ENCODE data around the gene SERPINB6.
"Not testable (repeated sequence)": the region's sequence is repeated elsewhere in the genome, so short reads cannot be mapped to it uniquely, and the experiment has no call there.

SERPINB6 gene

GRCh38 chr6:2935566-2936291 is 35.6 kb downstream of the SERPINB6 start:
- Histone ChIP-seq H3K4me2 (ENCODE audit: low read length) (no peak overlapping the region), H3K4me3 (ENCODE audit: low read depth, low read length, poor library complexity, severe bottlenecking) (no peak overlapping the region), H3K79me2 (ENCODE audit: insufficient read depth, low read length) (no peaks in the 10 kb centered on the region), H3K36me3 (ENCODE audit: insufficient read depth, low read length) (no peaks in the 10 kb centered on the region; the same call in 1 of the 2 replicates), H3K4me1 (ENCODE audit: insufficient read depth, low read length, severe bottlenecking) (peaks cover 24% of the 10 kb centered on the region), H4K20me1 (ENCODE audit: insufficient read depth, low read length) (no peaks in the 10 kb centered on the region), H3K27ac (ENCODE audit: low read depth, low read length, poor library complexity, severe bottlenecking) (no peak overlapping the region), H3K9me3 (ENCODE audit: low read length) (no peaks in the 10 kb centered on the region), H2AFZ (ENCODE audit: low read length) (no peak overlapping the region), H3K27me3 (ENCODE audit: insufficient read depth, low read length) (no peaks in the 10 kb centered on the region), H3K9me2 (ENCODE audit: low read depth, low read length) (no peaks in the 10 kb centered on the region), H3K9ac (ENCODE audit: low read length) (no peak overlapping the region), H3F3A (ENCODE audit: insufficient read depth, low read length) (no peaks in the 10 kb centered on the region)
- no peak for TF ChIP-seq CTCF (IDR thresholded peaks at IDR 0.05; ENCODE audit: low read length)
- TF ChIP-seq EZH2 (IDR thresholded peaks at IDR 0.05; ENCODE audit: borderline replicate concordance, low read length): no peak

GRCh38 chr6:2934057-2934456 is 37.3 kb downstream of the SERPINB6 start:
- no peak overlapping the region for H2AFZ ChIP-seq (ENCODE audit: low read length)
- H3K36me3 ChIP-seq (ENCODE audit: insufficient read depth, low read length): no peaks in the 10 kb centered on the region; the same call in 1 of the 2 replicates

GRCh38 chr6:2932911-2933310 is 38.5 kb downstream of the SERPINB6 start:
- H3F3A ChIP-seq (ENCODE audit: insufficient read depth, low read length): not testable (repeated sequence)

More at GRCh38 chr6:2934057-2934456, 37.3 kb downstream of the SERPINB6 start:
- Histone ChIP-seq H3K79me2 (ENCODE audit: insufficient read depth, low read length) (no peaks in the 10 kb centered on the region), H3K27me3 (ENCODE audit: insufficient read depth, low read length) (no peaks in the 10 kb centered on the region), H3F3A (ENCODE audit: insufficient read depth, low read length) (no peaks in the 10 kb centered on the region), H3K9me2 (ENCODE audit: low read depth, low read length) (no peaks in the 10 kb centered on the region), H3K4me3 (ENCODE audit: low read depth, low read length, poor library complexity, severe bottlenecking) (no peak overlapping the region), H3K4me2 (ENCODE audit: low read length) (no peak overlapping the region), H3K9me3 (ENCODE audit: low read length) (no peaks in the 10 kb centered on the region), H4K20me1 (ENCODE audit: insufficient read depth, low read length) (no peaks in the 10 kb centered on the region), H3K27ac (ENCODE audit: low read depth, low read length, poor library complexity, severe bottlenecking) (no peak overlapping the region), H3K9ac (ENCODE audit: low read length) (no peak overlapping the region), H3K4me1 (ENCODE audit: insufficient read depth, low read length, severe bottlenecking) (peaks cover 17% of the 10 kb centered on the region)
- TF ChIP-seq EZH2 (IDR thresholded peaks at IDR 0.05; ENCODE audit: borderline replicate concordance, low read length): no peak
- no peak for TF ChIP-seq CTCF (IDR thresholded peaks at IDR 0.05; ENCODE audit: low read length)

More at GRCh38 chr6:2932911-2933310, 38.5 kb downstream of the SERPINB6 start:
- not testable (repeated sequence) for H3K4me2 ChIP-seq (ENCODE audit: low read length); H3K79me2 ChIP-seq (ENCODE audit: insufficient read depth, low read length); H3K9ac ChIP-seq (ENCODE audit: low read length); H3K9me2 ChIP-seq (ENCODE audit: low read depth, low read length); H3K27me3 ChIP-seq (ENCODE audit: insufficient read depth, low read length); H4K20me1 ChIP-seq (ENCODE audit: insufficient read depth, low read length); H3K9me3 ChIP-seq (ENCODE audit: low read length); H3K36me3 ChIP-seq (ENCODE audit: insufficient read depth, low read length); H2AFZ ChIP-seq (ENCODE audit: low read length); H3K4me3 ChIP-seq (ENCODE audit: low read depth, low read length, poor library complexity, severe bottlenecking); H3K27ac ChIP-seq (ENCODE audit: low read depth, low read length, poor library complexity, severe bottlenecking)
- peaks cover 14% of the 10 kb centered on the region for H3K4me1 ChIP-seq (ENCODE audit: insufficient read depth, low read length, severe bottlenecking)
